Transverse colon (tissue), 3 donors: ENCODE measurements around the gene OVCH2.

Experiments used
- CTCF ChIP-seq, 5 experiments: fragments of 200-600 bp in 3 of 5; fragments of 450-650 bp in 2 of 5; sonication (generic) in 3 of 5; IDR thresholded peaks; 1 replicate in 2 of 5; 2 replicates in 3 of 5; pipeline ENCODE4 v1.5.1; 2016 to 2017; ENCODE audit warnings: antibody characterized with exemption in 5 of 5, inconsistent platforms in 3 of 5, mild to moderate bottlenecking in 2 of 5, moderate library complexity in 1 of 5
- POLR2A ChIP-seq: fragments of 450-650 bp; IDR thresholded peaks from one replicate; pipeline ENCODE4 v1.6.1; 2016; ENCODE audit warnings: antibody characterized with exemption, mild to moderate bottlenecking, moderate library complexity

GRCh38 chr11:7655253-7656217 lies 50.7 kb downstream of the OVCH2 start:
- no peak for TF ChIP-seq POLR2A
- TF ChIP-seq CTCF (IDR thresholded peaks at IDR 0.05): no peak
